HG03460 (cell line): ENCODE results near the gene PARD3B.

Experiments
- ATAC-seq: cut with Tn5 transposase; IDR thresholded peaks from one replicate; pipeline ENCODE4 v1.9.1; 2021; ENCODE audit not compliant: unreplicated experiment

Gene PARD3B

GRCh38 chr2:205297846-205298245 is 752.6 kb downstream of the PARD3B start:
- no peak for ATAC-seq

- no peak for ATAC-seq
Measured at GRCh38 chr2:205311201-205311600, 765.9 kb downstream of the PARD3B start.

- ATAC-seq = no peak
Measured at GRCh38 chr2:205321231-205321630, 776.0 kb downstream of the PARD3B start.

- no peak for ATAC-seq
Measured at GRCh38 chr2:205323929-205324328, 778.7 kb downstream of the PARD3B start.

GRCh38 chr2:205324355-205324754 is 779.1 kb downstream of the PARD3B start:
- peak; percentile 72 for ATAC-seq

GRCh38 chr2:205333351-205333750 is 788.1 kb downstream of the PARD3B start:
- no peak for ATAC-seq

GRCh38 chr2:205337274-205337673 is 792.0 kb downstream of the PARD3B start:
- ATAC-seq = no peak

GRCh38 chr2:205338156-205338555 is 792.9 kb downstream of the PARD3B start:
- no peak for ATAC-seq

- no peak for ATAC-seq
Measured at GRCh38 chr2:205343103-205343502, 797.8 kb downstream of the PARD3B start.

GRCh38 chr2:205346649-205347048 is 801.4 kb downstream of the PARD3B start:
- no peak for ATAC-seq

- ATAC-seq = no peak
Measured at GRCh38 chr2:205347899-205348298, 802.6 kb downstream of the PARD3B start.

GRCh38 chr2:205352094-205352493 is 806.8 kb downstream of the PARD3B start:
- no peak for ATAC-seq

GRCh38 chr2:205352593-205352992 is 807.3 kb downstream of the PARD3B start:
- no peak for ATAC-seq

- no peak for ATAC-seq
Measured at GRCh38 chr2:205357732-205358131, 812.5 kb downstream of the PARD3B start.

- no peak for ATAC-seq
Measured at GRCh38 chr2:205358351-205358815, 813.1 kb downstream of the PARD3B start.

GRCh38 chr2:205361272-205361671 is 816.0 kb downstream of the PARD3B start:
- ATAC-seq = no peak

GRCh38 chr2:205361970-205362369 is 816.7 kb downstream of the PARD3B start:
- ATAC-seq = no peak

- ATAC-seq = no peak
Measured at GRCh38 chr2:205364261-205364660, 819.0 kb downstream of the PARD3B start.

GRCh38 chr2:205366336-205367060 is 821.2 kb downstream of the PARD3B start:
- no peak for ATAC-seq

- no peak for ATAC-seq
Measured at GRCh38 chr2:205367331-205367935, 822.2 kb downstream of the PARD3B start.

GRCh38 chr2:205369813-205370212 is 824.5 kb downstream of the PARD3B start:
- no peak for ATAC-seq

GRCh38 chr2:205370726-205371125 is 825.5 kb downstream of the PARD3B start:
- ATAC-seq = no peak

- no peak for ATAC-seq
Measured at GRCh38 chr2:205372141-205372540, 826.9 kb downstream of the PARD3B start.
